GM12865 (cell line): ENCODE results near the gene CAPN10.
A peak's percentile ranks its signal among the peaks of the same experiment; 100 is the strongest.
"Not testable (repeated sequence)": the region's sequence is repeated elsewhere in the genome, so short reads cannot be mapped to it uniquely, and the experiment has no call there.

Source experiments
- DNase-seq: peaks from one replicate; pipeline ENCODE4 v3.0.0; 2010; ENCODE audit warnings: low read depth
- H3K4me3 ChIP-seq: 2 replicates; pipeline ENCODE4 v1.5.1; 2011; ENCODE audit warnings: mild to moderate bottlenecking, low read depth, low read length, control low read depth
- CTCF ChIP-seq: IDR thresholded peaks from 2 replicates; pipeline ENCODE4 v1.5.1; 2011; ENCODE audit warnings: low read length, control low read depth, low read depth, inconsistent platforms; ENCODE audit not compliant: insufficient read depth; ENCODE audit errors: missing control alignments

The CAPN10 gene, protein sequence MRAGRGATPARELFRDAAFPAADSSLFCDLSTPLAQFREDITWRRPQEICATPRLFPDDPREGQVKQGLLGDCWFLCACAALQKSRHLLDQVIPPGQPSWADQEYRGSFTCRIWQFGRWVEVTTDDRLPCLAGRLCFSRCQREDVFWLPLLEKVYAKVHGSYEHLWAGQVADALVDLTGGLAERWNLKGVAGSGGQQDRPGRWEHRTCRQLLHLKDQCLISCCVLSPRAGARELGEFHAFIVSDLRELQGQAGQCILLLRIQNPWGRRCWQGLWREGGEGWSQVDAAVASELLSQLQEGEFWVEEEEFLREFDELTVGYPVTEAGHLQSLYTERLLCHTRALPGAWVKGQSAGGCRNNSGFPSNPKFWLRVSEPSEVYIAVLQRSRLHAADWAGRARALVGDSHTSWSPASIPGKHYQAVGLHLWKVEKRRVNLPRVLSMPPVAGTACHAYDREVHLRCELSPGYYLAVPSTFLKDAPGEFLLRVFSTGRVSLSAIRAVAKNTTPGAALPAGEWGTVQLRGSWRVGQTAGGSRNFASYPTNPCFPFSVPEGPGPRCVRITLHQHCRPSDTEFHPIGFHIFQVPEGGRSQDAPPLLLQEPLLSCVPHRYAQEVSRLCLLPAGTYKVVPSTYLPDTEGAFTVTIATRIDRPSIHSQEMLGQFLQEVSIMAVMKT

DNA sequence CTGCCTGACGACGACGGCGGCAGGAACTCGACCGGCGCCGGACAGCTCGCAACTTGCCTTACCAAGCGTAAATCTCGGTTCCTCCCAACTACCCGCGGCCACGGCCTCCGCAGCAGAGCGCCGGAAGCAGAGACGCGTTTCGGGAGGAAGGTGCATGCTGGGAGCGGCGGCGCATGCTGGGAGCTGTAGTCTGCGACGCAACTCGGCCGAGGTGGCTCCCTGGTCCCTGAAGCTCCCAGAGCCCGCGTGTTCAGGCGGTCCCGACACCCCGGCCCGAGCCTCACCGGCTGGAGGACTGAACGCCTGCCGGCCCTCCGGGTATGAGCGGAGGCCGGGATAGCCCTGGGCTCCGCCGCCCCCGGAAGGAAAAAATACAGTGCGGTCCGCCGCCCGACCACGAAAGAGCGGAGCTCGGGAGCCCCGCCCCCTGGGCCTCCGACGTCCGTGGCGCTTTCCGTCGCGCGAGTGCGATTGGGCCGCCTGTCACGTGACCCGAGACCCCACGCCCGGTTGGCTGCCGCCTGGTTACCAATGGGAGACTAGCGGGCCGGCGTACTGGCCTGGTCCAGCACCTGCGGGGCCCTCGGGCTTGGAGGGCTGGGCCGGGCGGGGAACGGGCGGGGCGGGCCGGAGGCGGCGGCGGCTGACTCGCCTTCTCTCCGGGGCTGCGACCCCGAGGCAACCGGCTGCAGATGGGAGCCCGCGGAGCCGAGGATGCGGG is at the start of gene CAPN10:
Gene CAPN10, plus strand, starts transcription at position 537 of the 721 bp plus-strand sequence. Its CDS starts 178 bp downstream, at position 715.
- TF ChIP-seq CTCF: no peak
- peak; percentile 98 for DNase-seq

DNA sequence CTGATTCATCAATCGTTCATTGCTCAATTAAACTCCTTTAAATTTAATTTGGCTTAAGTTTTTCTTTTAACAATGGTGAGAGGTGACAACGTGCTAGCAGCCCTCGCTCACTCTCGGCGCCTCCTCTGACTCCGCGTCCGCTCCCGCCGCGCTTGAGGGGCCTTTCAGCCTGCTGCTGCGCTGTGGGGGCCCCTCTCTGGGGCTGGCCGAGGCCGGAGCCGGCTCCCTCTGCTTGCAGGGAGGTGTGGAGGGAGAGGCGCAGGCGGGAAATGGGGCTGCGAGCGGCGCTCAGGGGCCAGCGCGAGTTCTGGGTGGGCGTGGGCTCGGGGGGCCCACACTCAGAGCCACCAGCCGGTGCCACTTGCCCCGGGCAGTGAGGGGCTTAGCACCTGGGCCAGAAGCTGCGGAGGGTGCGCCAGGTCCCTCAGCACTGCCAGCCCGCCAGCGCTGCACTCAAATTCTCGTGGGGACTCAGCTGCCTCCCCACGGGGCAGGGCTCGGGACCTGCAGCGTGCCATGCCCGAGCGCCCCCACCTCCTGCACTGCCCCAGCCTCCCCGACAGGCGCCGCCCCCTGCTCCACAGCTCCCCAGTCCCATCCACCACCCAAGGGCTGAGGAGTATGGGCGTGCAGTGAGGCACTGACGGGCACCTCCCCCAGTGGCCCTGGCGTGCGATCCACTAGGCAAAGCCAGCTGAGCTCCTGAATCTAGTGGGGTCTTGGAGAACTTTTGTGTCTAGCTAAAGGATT is 48.3 kb upstream of the CAPN10 start:
- no peak for TF ChIP-seq CTCF
- no peak for DNase-seq
- H3K4me3 ChIP-seq: no peak overlapping the region

More for the DNA sequence above, at the start of gene CAPN10:
- peak within 1 kb of the TSS; percentile 67 for H3K4me3 ChIP-seq

GRCh38 chr2:240539101-240539500 is 47.4 kb upstream of the CAPN10 start:
- DNase-seq: not testable (repeated sequence)

GRCh38 chr2:240539906-240540305 is 46.6 kb upstream of the CAPN10 start:
- TF ChIP-seq CTCF: no peak
- no peak for DNase-seq

More at GRCh38 chr2:240539101-240539500, 47.4 kb upstream of the CAPN10 start:
- H3K4me3 ChIP-seq: not testable (repeated sequence)

GRCh38 chr2:240551288-240551687 is 35.2 kb upstream of the CAPN10 start:
- no peak for DNase-seq
- TF ChIP-seq CTCF: no peak
- no peak overlapping the region for H3K4me3 ChIP-seq

More at GRCh38 chr2:240539906-240540305, 46.6 kb upstream of the CAPN10 start:
- H3K4me3 ChIP-seq: no peak overlapping the region

- TF ChIP-seq CTCF: no peak
- H3K4me3 ChIP-seq: no peak overlapping the region
- peak; percentile 37 for DNase-seq
Measured at GRCh38 chr2:240551811-240552210, 34.7 kb upstream of the CAPN10 start.
